Measurements from ENCODE around the gene SCN9A. TPM values are rescaled to one million over a fixed set of nuclear protein-coding genes. Genes with fewer than 3 reads are reported as not detected.
"Not testable (repeated sequence)": the region's sequence is repeated elsewhere in the genome, so short reads cannot be mapped to it uniquely, and the experiment has no call there.

The SCN9A gene
- total RNA-seq, 2 experiments from 2014 or later: not detected

DNA sequence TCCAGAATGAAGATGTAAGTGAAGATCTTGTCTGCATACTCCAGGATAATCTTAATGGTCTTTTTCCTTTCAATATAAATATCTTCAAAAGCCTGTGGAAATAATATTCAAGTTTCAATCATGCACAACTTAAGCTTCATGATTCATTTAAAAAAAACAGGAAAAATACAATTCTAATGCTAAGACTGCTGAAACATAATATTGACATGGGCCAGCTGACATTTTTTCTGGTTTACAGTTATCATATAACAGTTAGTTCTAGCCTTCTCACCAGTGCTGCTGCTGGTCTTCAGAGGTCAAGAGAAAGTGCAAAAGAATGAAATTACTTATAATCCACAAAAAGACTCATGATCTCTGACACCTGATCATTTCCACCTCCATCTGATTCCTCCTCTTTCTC is 137.6 kb downstream of the SCN9A start:
- no peaks in the 10 kb centered on the region for H3K4me1 Mint-ChIP-seq
- no peaks in the 10 kb centered on the region for H3K9me3 Mint-ChIP-seq (ENCODE audit: low read depth)
- H3K36me3 Mint-ChIP-seq: no peaks in the 10 kb centered on the region
- no peak for ATAC-seq
- no peaks in the 10 kb centered on the region for H3K27me3 Mint-ChIP-seq
- CTCF ChIA-PET: no interaction called here
- no peak overlapping the region for H3K4me3 Mint-ChIP-seq
- no peak for DNase-seq
- H3K27ac Mint-ChIP-seq: no peak overlapping the region

DNA sequence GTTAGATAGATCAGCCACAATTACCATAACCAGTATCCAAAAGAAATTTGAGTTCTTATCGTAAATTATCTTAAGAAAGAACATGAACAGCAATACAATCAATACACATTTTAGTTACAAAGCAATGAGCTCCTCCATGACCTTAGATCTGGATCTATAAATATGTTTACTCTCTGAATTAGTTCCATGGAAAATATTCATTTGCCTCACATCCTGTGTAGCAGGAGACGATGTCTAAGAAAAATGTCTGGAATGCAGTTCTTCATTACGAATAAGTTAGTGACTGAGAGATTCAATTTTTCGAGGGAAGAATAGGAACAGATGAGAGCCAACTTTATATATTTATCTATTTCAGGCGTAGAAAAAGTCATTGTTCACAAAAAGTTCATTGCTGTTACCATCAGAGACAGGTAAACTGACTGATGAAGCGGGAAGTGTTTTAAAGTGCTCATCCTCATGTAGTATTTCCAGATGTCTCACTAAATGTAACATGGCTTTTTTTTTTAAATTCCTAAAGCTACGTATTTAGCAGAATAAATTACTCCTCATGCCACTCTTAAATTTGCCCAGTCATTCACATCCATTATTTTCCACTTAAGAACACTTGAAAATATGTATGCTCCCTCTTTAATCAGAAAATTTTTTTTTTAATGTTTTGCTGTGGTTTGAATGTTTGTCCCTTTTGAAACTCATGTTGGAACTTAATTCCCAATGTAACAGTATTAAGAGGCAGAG is 141.5 kb downstream of the SCN9A start:
- ATAC-seq (no peak), DNase-seq (no peak)
- Mint-ChIP-seq H3K27ac (no peak overlapping the region), H3K36me3 (no peaks in the 10 kb centered on the region), H3K27me3 (no peaks in the 10 kb centered on the region), H3K4me1 (no peaks in the 10 kb centered on the region), H3K4me3 (no peak overlapping the region), H3K9me3 (ENCODE audit: low read depth) (no peaks in the 10 kb centered on the region)
- CTCF ChIA-PET: no interaction called here

DNA sequence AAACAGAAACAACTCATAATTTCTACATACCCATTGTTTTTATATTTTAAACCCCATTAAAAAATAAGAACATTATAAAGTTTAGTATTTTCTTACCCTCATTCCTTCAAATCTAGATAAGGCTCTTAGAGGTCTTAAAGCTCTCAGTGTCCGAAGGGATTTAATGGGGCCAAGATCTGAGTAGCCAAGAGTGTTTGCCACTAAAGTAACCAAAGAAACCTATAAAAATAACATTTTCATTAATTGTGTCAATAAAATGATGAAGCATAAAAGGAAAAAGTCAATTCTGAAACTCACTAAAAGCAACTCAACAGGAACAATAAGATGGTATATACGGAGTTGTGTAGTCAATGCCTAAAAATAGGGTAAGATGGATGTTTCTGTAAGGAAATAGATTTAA is 142.5 kb downstream of the SCN9A start:
- H3K9me3 Mint-ChIP-seq (ENCODE audit: low read depth): no peaks in the 10 kb centered on the region
- H3K27ac Mint-ChIP-seq: no peak overlapping the region
- H3K4me3 Mint-ChIP-seq: no peak overlapping the region
- H3K4me1 Mint-ChIP-seq: no peaks in the 10 kb centered on the region
- ATAC-seq: no peak
- H3K36me3 Mint-ChIP-seq: no peaks in the 10 kb centered on the region
- no peaks in the 10 kb centered on the region for H3K27me3 Mint-ChIP-seq
- CTCF ChIA-PET: no interaction called here
- no peak for DNase-seq

DNA sequence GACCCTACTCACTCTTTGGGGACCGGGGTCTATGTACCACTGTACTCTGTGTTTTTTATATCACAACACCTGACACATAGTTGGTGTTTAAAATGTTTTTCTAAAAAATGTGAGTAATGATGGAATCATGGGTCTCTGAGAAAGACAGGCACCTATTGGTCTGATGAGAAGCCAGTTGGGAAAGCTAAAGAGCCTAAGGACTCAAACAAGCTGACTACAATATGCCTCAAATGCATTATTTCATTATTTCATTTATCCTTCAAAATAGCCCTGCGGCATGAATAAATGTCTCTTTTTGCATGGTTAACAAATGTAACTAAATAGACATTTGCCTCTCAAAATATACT is 145.0 kb downstream of the SCN9A start:
- H3K4me3 Mint-ChIP-seq: no peak overlapping the region
- H3K27me3 Mint-ChIP-seq: no peaks in the 10 kb centered on the region
- CTCF ChIA-PET: no interaction called here
- DNase-seq (no peak), ATAC-seq (no peak)
- H3K9me3 Mint-ChIP-seq (ENCODE audit: low read depth): peaks cover 2% of the 10 kb centered on the region
- H3K36me3 Mint-ChIP-seq: no peaks in the 10 kb centered on the region
- no peaks in the 10 kb centered on the region for H3K4me1 Mint-ChIP-seq
- no peak overlapping the region for H3K27ac Mint-ChIP-seq

DNA sequence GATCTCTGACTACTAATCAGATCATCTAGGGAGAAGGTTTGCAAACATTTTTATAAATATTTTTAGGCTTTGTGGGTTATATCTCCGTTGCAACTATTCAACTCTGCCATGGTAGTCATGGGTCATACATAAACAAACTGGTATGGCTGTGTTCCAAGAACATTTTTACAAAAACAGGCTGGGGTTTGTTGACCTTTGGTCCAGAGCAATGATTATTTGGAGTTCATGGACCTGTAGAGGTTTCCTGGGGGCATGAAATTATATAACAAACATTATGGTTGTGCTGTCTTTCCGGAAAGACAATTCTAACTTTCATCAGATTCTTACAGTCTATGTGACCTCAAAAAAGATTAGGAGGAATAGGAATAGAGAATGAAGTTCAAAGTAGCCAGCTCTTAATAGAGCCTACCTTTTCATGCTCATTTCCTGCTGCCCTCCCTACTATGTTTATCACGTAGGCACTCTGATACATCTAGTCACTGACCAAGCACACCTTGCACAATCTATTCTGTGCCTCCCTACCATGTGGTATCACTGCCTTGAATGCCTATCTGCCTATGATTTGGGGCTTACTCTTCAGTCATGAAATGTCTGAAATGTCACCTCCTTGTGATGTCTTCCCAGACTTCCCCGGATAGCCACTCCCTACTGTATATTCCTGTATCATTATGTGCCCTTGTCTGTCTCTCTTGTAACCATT is 145.6 kb downstream of the SCN9A start:
- H3K27ac Mint-ChIP-seq: no peak overlapping the region
- H3K27me3 Mint-ChIP-seq: no peaks in the 10 kb centered on the region
- H3K36me3 Mint-ChIP-seq: no peaks in the 10 kb centered on the region
- ATAC-seq: no peak
- no peaks in the 10 kb centered on the region for H3K4me1 Mint-ChIP-seq
- DNase-seq: no peak
- H3K4me3 Mint-ChIP-seq: no peak overlapping the region
- H3K9me3 Mint-ChIP-seq (ENCODE audit: low read depth): peaks cover 2% of the 10 kb centered on the region
- CTCF ChIA-PET: no interaction called here

DNA sequence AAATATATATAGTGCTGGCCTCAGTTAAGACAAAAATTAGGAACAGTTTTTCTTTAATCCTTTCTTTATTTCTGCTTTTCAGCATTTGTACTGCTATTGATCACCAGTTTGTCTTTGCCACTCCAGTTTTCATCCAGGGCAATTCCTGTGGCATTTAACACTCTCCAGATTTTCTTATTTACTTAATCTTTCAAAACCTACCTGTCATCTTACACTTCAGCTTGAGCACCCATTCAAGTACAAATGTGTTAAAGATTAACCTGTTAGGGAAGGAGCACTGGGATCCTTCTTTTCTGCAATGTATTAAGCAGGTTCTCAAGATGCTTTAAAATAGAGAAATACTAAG is 146.1 kb downstream of the SCN9A start:
- Mint-ChIP-seq H3K27me3 (no peaks in the 10 kb centered on the region), H3K9me3 (ENCODE audit: low read depth) (peaks cover 2% of the 10 kb centered on the region), H3K36me3 (no peaks in the 10 kb centered on the region), H3K4me1 (no peaks in the 10 kb centered on the region), H3K27ac (no peak overlapping the region), H3K4me3 (no peak overlapping the region)
- ATAC-seq (no peak), DNase-seq (no peak)
- CTCF ChIA-PET: no interaction called here

DNA sequence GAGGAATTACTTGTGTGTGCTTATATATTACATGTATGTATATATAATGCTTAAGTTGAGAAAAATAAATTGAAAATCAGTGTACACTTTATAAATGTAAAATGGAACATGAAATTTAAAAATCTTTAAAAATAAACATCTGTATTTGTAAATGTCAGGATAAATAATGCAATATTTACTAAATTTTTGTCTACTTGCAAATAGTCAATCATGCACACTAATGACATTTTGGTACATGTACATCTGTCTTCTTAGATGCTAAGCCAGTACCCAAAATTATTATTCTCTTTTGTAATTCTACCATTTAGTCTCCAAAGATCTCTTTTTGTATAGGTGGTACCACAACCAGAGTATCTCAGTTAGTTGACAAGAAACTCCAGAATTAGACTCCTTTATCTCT is 151.5 kb downstream of the SCN9A start:
- no peaks in the 10 kb centered on the region for H3K27me3 Mint-ChIP-seq
- no peak for ATAC-seq
- no peak overlapping the region for H3K4me3 Mint-ChIP-seq
- H3K4me1 Mint-ChIP-seq: no peaks in the 10 kb centered on the region
- no peak overlapping the region for H3K27ac Mint-ChIP-seq
- no peak for DNase-seq
- CTCF ChIA-PET: no interaction called here
- H3K9me3 Mint-ChIP-seq (ENCODE audit: low read depth): peaks cover 2% of the 10 kb centered on the region
- no peaks in the 10 kb centered on the region for H3K36me3 Mint-ChIP-seq

DNA sequence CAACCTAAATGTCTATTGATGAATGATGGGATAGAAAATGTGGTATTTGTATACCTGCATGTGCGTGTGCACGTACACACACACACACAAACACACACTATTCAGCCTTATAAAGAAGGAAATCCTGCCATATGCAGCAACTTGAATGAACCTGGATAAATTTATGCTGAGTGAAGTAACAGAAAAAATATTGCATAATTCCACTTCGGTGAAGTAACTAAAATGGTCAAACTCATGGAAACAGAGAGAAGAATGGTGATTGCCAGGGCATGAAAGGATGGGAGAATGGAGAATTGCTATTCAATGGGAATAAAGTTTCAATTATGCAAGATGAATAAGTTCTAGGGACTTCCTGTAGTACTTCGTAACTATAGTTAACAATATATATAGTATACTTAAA is 152.4 kb downstream of the SCN9A start:
- Mint-ChIP-seq H3K27ac (no peak overlapping the region), H3K4me1 (no peaks in the 10 kb centered on the region), H3K4me3 (no peak overlapping the region), H3K36me3 (no peaks in the 10 kb centered on the region), H3K27me3 (no peaks in the 10 kb centered on the region), H3K9me3 (ENCODE audit: low read depth) (peaks cover 2% of the 10 kb centered on the region)
- DNase-seq (no peak), ATAC-seq (no peak)
- CTCF ChIA-PET: no interaction called here

DNA sequence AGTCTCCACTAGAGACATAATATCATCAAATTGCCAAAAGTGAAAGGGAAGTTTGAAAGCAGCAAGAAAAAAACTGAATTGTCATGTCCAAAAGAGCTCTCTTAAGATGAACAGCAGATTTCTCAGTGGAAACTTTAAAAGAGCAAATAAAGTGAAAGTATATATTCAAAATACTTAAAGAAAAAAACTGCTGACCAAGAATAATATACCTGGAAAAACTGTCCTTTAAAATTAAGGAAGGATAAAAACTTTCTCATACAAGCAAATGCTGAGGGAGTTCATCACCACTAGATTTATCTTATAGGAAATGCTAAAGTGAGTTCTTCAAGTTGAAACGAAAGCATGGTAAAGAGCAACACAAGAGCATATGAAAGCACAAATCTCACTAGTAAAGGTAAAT is 164.7 kb downstream of the SCN9A start:
- no peak for ATAC-seq
- no peaks in the 10 kb centered on the region for H3K36me3 Mint-ChIP-seq

DNA sequence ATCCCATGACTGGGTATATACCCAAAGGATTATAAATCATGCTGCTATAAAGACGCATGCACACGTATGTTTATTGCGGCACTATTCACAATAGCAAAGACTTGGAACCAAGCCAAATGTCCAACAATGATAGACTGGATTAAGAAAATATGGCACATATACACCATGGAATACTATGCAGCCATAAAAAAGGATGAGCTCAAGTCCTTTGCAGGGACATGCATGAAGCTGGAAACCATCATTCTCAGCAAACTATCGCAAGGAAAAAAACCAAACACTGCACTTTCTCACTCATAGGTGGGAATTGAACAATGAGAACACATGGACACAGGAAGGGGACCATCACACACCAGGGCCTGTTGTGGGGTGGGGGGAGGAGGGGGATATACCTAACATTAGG is 165.8 kb downstream of the SCN9A start:
- CTCF ChIA-PET; ATAC-seq; DNase-seq; H3K9me3 Mint-ChIP-seq (ENCODE audit: low read depth); H3K4me3 Mint-ChIP-seq; H3K36me3 Mint-ChIP-seq; H3K27me3 Mint-ChIP-seq; H3K4me1 Mint-ChIP-seq; H3K27ac Mint-ChIP-seq: not testable (repeated sequence)

More for the DNA sequence above, 164.7 kb downstream of the SCN9A start:
- Mint-ChIP-seq H3K4me1 (no peaks in the 10 kb centered on the region), H3K4me3 (no peak overlapping the region), H3K27me3 (no peaks in the 10 kb centered on the region), H3K27ac (no peak overlapping the region), H3K9me3 (ENCODE audit: low read depth) (peaks cover 8% of the 10 kb centered on the region)
- CTCF ChIA-PET: no interaction called here
- no peak for DNase-seq

DNA sequence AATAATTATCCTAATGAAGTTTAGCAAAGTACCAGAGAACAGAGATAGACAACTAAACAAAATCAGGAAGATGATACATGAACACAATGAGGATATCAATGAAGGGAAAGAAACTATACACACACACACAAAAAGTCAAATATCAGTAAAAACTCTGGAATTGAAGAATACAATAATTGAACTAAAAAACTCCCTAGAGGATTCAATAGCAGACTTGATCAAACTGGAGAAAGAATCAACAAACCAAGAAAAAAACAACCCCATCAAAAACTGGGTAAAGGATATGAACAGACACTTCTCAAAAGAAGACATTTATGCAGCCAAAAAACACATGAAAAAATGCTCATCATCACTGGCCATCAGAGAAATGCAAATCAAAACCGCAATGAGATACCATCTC is 166.4 kb downstream of the SCN9A start:
- H3K4me1 Mint-ChIP-seq; H3K9me3 Mint-ChIP-seq (ENCODE audit: low read depth); H3K4me3 Mint-ChIP-seq; H3K27ac Mint-ChIP-seq; CTCF ChIA-PET; H3K27me3 Mint-ChIP-seq; H3K36me3 Mint-ChIP-seq; DNase-seq; ATAC-seq: not testable (repeated sequence)

DNA sequence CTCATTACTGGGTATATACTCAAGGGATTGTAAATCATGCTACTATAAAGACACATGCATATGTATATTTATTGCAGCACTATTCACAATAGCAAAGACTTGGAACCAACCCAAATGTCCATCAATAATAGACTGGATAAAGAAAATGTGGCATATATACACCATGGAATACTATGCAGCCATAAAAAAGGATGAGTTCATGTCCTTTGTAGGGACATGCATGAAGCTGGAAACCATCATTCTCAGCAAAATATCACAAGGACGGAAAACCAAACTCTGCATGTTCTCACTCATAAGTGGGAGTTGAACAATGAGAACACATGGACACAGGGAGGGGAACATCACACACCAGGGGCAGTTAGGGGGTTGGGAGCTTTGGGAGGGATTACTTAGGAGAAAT is 169.6 kb downstream of the SCN9A start:
- CTCF ChIA-PET; H3K9me3 Mint-ChIP-seq (ENCODE audit: low read depth); DNase-seq; H3K4me3 Mint-ChIP-seq; H3K27ac Mint-ChIP-seq; H3K27me3 Mint-ChIP-seq; ATAC-seq; H3K36me3 Mint-ChIP-seq; H3K4me1 Mint-ChIP-seq: not testable (repeated sequence)

DNA sequence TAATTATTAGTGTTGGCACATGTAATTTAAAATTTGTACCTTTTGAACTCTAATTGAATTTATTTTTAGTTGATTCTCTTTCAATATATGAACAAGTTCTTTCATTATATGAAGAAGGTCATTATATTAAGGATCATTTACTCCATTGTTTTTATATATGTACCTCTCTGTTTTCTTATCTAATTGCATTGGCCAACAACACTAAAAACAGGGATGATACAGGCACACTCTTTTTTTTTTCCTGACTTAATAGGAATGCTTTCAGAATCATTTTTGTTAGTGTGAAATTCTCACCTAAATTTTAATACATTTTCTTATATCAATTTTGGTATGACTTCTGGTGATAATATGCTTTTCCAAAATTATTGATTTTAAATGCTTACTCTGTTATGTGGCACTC is 173.0 kb downstream of the SCN9A start:
- H3K27ac Mint-ChIP-seq: no peak overlapping the region
- no peak overlapping the region for H3K4me3 Mint-ChIP-seq
- CTCF ChIA-PET: no interaction called here
- H3K36me3 Mint-ChIP-seq: no peaks in the 10 kb centered on the region
- H3K9me3 Mint-ChIP-seq (ENCODE audit: low read depth): no peaks in the 10 kb centered on the region
- no peaks in the 10 kb centered on the region for H3K4me1 Mint-ChIP-seq
- no peak for ATAC-seq
- DNase-seq: no peak
- no peaks in the 10 kb centered on the region for H3K27me3 Mint-ChIP-seq

DNA sequence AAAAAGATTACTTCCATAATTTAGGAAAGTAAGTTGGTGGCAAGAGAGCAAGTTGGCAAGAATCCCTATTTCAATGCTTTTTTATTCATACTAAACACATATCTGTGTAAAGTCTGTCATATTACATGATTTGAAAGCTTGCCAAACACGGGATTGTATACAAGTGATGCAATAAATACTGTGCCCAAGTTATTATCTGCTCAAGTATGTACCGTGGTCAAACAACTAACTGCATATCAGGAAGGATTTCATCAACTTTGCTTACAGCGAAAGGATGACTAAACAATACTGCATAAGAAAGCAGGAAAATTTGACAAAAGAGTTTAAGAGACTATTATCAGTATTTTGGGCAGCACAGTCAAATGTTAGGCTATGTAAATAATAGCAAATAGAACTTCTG is 178.3 kb downstream of the SCN9A start:
- Mint-ChIP-seq H3K27ac (no peak overlapping the region), H3K27me3 (no peaks in the 10 kb centered on the region), H3K36me3 (no peaks in the 10 kb centered on the region), H3K4me1 (no peaks in the 10 kb centered on the region), H3K9me3 (ENCODE audit: low read depth) (no peaks in the 10 kb centered on the region), H3K4me3 (no peak overlapping the region)
- DNase-seq: no peak
- no peak for ATAC-seq
- CTCF ChIA-PET: no interaction called here
